Thyroid gland (tissue), 4 donors: ENCODE results near the gene EIF2S2. TPM values are rescaled to one million over a fixed set of nuclear protein-coding genes. Genes with fewer than 3 reads are reported as not detected.
A peak's percentile ranks its signal among the peaks of the same experiment; 100 is the strongest.

Experiments
- DNase-seq, 2 donors: peaks; one replicate each; pipeline ENCODE4 v3.0.0-alpha.2; 2019
- H3K27ac ChIP-seq, 3 donors: fragments of 200-600 bp; sonication (generic); 1 replicate in 2 of 3; 2 replicates in 1 of 3; pipeline ENCODE4 v1.5.1; 2016 to 2019; ENCODE audit warnings: mild to moderate bottlenecking in 1 of 3, moderate library complexity in 1 of 3
- H3K27me3 ChIP-seq: fragments of 200-600 bp; sonication (generic); one replicate; pipeline ENCODE4 v1.5.1; 2019
- H3K36me3 ChIP-seq, 2 donors: fragments of 200-600 bp; sonication (generic); one replicate each; pipeline ENCODE4 v1.5.1; 2016 to 2019
- H3K4me1 ChIP-seq, 2 donors: fragments of 200-600 bp; sonication (generic); one replicate each; pipeline ENCODE4 v1.5.1; 2017 to 2019
- H3K4me3 ChIP-seq, 3 donors: fragments of 200-600 bp; sonication (generic); replicated peaks in 1 of 3; 1 replicate in 2 of 3; 2 replicates in 1 of 3; pipeline ENCODE4 v1.5.1; 2016; ENCODE audit warnings: mild to moderate bottlenecking in 1 of 3
- H3K9me3 ChIP-seq: fragments of 200-600 bp; sonication (generic); one replicate; pipeline ENCODE4 v1.5.1; 2017
- POLR2A ChIP-seq, 2 donors: fragments of 450-650 bp; IDR thresholded peaks; one replicate each; pipeline ENCODE4 v1.6.1; 2017; ENCODE audit warnings: antibody characterized with exemption in 2 of 2, mild to moderate bottlenecking in 2 of 2, moderate library complexity in 1 of 2
- WGBS, 2 donors: methylation state at CpG; one replicate each; pipeline ENCODE4 v1.1.5; 2017; 5-methylcytosine and 5-hydroxymethylcytosine counted together
- intact Hi-C: fragments of 100-400 bp; cut with DNase I; formaldehyde crosslinking; loops from one replicate; pipeline ENCODE4 v1.15.1; 2023
- total RNA-seq, 4 donors: library from RNA; depleted of rRNA; stranded (reverse); fragments of >200 nt; gene quantifications; one replicate each; pipeline ENCODE4 v1.2.3, GENCODE V29; 2016
- TF ChIP-seq, protein P1 (sequence below), 6 experiments: fragments of 200-600 bp in 3 of 6; fragments of 450-650 bp in 3 of 6; sonication (generic) in 3 of 6; IDR thresholded peaks; one replicate each; pipeline ENCODE4 v1.5.1; 2016 to 2019; ENCODE audit warnings: antibody characterized with exemption in 6 of 6, mild to moderate bottlenecking in 2 of 6, inconsistent platforms in 1 of 6, moderate library complexity in 1 of 6

The EIF2S2 gene
- total RNA-seq, 4 donors from 2014 or later: 34.1 to 50.5 (median 42.6) TPM

DNA sequence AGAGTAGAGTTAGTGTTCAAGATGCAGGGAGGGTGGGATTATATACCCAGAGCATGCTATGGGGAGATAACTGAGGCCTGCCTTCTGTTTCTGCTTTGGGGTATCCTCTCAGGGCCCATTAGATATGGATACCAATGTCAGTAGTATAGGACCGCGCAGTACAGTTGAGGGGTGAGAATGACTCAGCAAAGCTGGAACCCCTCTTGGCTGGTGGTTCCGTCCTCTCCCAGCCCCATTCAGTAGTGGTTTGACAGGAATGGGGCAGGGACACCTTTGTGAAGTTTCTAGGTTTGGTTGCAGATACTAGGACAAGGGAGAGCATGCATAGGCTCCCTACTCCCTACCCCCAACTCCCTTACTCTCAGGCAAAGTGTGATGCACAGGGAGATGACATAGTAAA, 47.8 kb downstream of the EIF2S2 start:
- peaks cover 49 to 69% of the 10 kb centered on the region in 2 donors for H3K4me1 ChIP-seq
- no peaks in the 10 kb centered on the region for H3K27me3 ChIP-seq
- intact Hi-C loops: no loop called here
- H3K9me3 ChIP-seq: no peaks in the 10 kb centered on the region
- 90 to 94% methylated on average over 3 of the region's 3 CpGs for WGBS, 2 donors
- peak overlapping the region; percentile 61 to 70 (median 69) for H3K27ac ChIP-seq
- DNase-seq: no peak
- no peaks in the 10 kb centered on the region for H3K36me3 ChIP-seq
- TF ChIP-seq POLR2A (IDR thresholded peaks at IDR 0.05): no peak
- TF ChIP-seq, protein P1, sequence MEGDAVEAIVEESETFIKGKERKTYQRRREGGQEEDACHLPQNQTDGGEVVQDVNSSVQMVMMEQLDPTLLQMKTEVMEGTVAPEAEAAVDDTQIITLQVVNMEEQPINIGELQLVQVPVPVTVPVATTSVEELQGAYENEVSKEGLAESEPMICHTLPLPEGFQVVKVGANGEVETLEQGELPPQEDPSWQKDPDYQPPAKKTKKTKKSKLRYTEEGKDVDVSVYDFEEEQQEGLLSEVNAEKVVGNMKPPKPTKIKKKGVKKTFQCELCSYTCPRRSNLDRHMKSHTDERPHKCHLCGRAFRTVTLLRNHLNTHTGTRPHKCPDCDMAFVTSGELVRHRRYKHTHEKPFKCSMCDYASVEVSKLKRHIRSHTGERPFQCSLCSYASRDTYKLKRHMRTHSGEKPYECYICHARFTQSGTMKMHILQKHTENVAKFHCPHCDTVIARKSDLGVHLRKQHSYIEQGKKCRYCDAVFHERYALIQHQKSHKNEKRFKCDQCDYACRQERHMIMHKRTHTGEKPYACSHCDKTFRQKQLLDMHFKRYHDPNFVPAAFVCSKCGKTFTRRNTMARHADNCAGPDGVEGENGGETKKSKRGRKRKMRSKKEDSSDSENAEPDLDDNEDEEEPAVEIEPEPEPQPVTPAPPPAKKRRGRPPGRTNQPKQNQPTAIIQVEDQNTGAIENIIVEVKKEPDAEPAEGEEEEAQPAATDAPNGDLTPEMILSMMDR (IDR thresholded peaks at IDR 0.05): no peak
- H3K4me3 ChIP-seq: no peak overlapping the region

DNA sequence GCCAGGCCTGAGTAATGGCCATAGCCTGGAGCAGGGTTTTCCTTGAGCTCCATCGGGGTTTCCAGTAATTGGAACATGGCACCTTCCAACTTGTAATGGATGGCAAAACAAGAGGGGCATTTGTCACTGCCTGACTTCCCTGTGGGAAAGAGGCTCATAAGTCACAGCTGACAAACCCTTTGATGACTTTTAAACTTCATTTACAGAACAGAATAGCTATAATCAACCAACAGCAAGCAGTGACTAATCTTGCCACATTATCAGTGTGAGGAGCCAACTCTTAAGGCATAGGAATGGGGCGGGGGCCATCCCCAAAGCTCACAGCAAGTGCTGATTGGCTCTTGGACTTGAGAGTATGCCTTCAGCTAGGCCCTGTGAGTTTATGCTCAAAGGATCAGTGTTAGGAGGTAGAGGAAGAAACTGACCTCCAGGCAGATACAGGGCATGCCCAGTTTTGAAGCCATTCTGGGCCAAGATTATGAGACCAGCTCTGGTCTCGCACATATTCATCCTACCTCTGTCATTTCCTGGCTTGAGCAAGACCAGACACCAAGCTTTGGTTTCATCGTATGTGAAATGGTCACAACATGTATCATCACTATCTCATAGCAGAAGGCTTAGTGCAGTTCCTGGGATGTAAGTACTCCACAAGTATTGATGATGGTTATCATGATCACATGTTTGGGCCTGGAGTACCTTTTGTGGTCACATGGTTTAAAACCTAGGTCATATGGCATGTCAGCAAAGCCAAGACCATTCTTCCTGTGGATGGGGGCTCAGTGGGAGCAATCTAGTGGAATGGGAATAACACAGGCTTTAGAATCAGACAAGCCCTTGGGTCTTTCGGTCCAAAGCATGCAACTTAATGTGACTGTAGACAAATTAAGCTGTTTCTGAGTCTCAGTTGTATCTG, 49.2 kb downstream of the EIF2S2 start:
- H3K9me3 ChIP-seq: no peaks in the 10 kb centered on the region
- TF ChIP-seq, protein P1 (IDR thresholded peaks at IDR 0.05): no peak
- intact Hi-C loops: no loop called here
- no peak for DNase-seq
- H3K36me3 ChIP-seq: no peaks in the 10 kb centered on the region
- H3K27ac ChIP-seq: peak overlapping the region in 2 of 3 donors; percentile 39 to 62
- no peaks in the 10 kb centered on the region for H3K27me3 ChIP-seq
- H3K4me3 ChIP-seq: no peak overlapping the region
- peaks cover 42 to 63% of the 10 kb centered on the region in 2 donors for H3K4me1 ChIP-seq
- WGBS, 2 donors: 87 to 90% methylated on average over 5 of the region's 5 CpGs

DNA sequence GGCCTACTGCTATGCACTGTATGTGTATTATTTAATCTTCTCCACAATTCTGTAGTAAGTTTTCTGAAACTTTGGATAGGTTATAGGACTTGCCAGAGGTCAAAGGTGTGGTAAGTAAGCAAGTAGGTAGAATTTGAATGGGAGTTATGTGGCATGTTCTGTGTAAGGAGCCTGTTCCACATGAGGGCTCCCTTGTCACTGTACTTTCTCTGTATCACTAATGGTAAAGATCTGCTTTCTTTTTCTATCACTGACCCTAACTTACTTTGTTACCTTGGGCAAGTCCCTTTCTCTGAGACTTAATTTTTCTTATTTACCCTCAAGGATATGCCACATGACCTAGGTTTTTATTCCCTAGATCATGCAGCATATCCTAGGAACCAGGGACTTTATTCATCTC, 50.3 kb downstream of the EIF2S2 start:
- peaks cover 42 to 60% of the 10 kb centered on the region in 2 donors for H3K4me1 ChIP-seq
- TF ChIP-seq, protein P1 (IDR thresholded peaks at IDR 0.05): no peak
- no peak for TF ChIP-seq POLR2A (IDR thresholded peaks at IDR 0.05)
- no peak overlapping the region for H3K4me3 ChIP-seq
- no peaks in the 10 kb centered on the region for H3K36me3 ChIP-seq
- peak overlapping the region; percentile 29 to 62 (median 39) for H3K27ac ChIP-seq
- DNase-seq: no peak
- no peaks in the 10 kb centered on the region for H3K9me3 ChIP-seq
- intact Hi-C loops: no loop called here
- no peaks in the 10 kb centered on the region for H3K27me3 ChIP-seq

DNA sequence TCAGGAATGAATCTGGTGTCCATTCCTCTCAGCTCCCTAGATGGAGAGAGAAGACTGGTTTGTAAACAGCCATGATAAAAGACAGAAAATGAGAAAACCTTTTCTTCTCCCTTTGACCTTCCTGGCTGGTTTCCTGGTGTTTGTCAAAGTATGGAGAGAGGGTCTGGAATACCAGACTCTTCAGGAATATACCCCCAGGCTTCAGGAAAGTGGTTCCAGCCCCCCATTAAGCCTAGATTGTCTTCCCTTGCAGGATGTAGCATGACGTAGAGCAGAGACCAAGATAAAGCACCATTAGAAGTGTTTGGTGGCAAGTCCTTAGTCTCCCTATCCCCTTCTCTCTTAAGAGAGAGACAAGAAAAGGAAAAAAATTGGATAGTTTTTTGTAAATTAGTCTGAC, 51.1 kb downstream of the EIF2S2 start:
- 93 to 96% methylated on average over 1 of the region's 1 CpG for WGBS, 2 donors
- intact Hi-C loops: no loop called here

More for the DNA sequence above, 51.1 kb downstream of the EIF2S2 start:
- TF ChIP-seq, protein P1 (IDR thresholded peaks at IDR 0.05): no peak
- no peak for TF ChIP-seq POLR2A (IDR thresholded peaks at IDR 0.05)
- no peaks in the 10 kb centered on the region for H3K27me3 ChIP-seq
- H3K4me3 ChIP-seq: no peak overlapping the region
- peaks cover 42 to 53% of the 10 kb centered on the region in 2 donors for H3K4me1 ChIP-seq
- H3K9me3 ChIP-seq: no peaks in the 10 kb centered on the region
- DNase-seq: no peak
- no peaks in the 10 kb centered on the region for H3K36me3 ChIP-seq
- peak overlapping the region; percentile 1 to 70 (median 62) for H3K27ac ChIP-seq
